ENCODE results near the gene PRM2.

Gene PRM2

GRCh38 chr16:11262915-11263314 is 13.4 kb downstream of the PRM2 start:
- DNase-seq (ENCODE audit: low read depth in 2 of 2, low spot score in 1 of 2) = no peak

- no peak for DNase-seq (ENCODE audit: low read depth in 2 of 2, low spot score in 1 of 2)
These were observed 15.7 kb downstream of the PRM2 start for GRCh38 chr16:11260596-11260966.

DNA sequence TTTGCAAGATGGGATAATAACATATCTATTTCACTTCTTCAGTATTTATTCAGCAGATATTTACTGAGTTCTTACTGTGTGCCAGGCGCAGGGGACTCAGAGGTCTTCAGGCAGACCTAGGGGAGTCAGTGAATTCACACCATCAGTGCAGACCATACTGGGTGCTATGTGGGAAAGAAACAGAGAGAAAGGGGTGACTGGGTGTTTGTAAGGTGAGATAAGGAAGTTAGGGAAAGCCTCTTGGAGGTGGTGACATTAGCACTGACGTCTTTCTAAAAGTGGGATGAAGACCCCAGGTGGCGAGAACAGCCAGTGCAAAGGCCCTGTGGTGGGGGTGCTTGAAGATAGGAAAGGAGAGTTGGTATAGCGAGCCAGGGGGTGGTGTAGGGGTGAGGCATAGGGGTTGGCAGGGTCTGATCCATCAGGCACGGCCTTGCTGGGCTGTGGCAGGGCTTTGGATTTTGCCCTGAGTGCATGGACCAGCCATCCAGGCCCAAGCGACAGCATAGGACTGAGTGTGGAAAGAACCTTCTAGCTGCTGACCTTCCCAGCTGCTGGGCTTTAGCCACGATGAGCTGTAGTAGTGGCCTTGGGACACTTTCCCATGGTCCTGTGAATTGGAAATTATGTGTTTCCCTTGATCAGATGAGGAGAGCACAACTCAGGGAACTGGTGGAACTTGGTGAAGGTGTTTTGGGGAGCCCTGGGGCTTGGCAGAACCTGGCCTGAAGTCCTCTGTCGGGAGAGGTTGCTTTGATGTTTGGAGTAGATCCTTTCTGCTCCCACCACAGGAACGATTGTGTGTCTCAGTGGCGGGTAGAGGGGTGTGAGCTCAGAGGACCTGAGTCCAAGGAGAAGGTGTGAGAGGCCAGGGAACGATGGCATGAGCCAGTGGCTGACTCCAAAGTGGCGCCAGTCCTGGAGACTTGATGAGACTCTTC is 16.4 kb downstream of the PRM2 start:
- no peak for DNase-seq (ENCODE audit: low read depth in 2 of 2, low spot score in 1 of 2)

GRCh38 chr16:11258553-11259492 is 17.5 kb downstream of the PRM2 start:
- DNase-seq (ENCODE audit: low read depth in 2 of 2, low spot score in 1 of 2) = no peak

DNA sequence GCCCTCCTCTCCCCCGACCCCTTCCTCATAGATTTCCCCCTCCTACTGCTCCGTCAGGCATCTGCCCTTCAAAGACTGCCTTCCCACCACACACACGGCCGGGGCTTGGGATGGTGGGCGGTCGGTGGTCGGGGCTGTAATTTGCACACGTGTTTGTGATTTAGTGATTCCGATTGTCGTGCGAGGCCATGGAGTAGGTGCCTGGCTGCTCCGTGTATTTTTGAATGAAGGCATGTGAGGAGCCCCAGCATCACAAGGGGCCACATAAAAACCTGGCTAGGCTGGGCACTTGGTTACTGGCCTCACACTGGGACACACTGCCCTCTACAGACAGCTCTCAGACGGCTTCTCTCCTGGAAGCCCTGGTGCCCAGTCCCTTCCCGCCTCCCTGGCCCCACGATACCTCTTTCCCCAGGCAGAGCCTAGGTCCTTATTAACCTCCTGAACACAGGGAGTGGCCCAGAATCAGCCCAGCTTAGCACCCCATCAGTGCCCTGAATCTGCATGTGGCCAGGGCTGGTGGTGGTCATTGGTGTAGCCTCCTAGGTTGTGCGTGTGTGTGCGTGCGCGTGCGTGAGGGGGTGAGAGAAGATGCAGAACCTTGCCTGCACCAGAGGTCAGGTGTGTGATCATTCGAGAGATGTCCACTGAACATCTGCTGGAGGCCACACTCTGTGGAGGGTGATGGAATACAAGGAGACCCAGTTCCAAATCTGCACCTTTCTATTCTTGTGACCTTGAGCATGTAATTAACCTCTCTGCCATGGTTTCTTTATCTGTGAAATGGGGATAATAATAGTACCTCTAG is 18.9 kb downstream of the PRM2 start:
- DNase-seq (ENCODE audit: low read depth in 2 of 2, low spot score in 1 of 2) = no peak

GRCh38 chr16:11256661-11257130 is 19.6 kb downstream of the PRM2 start:
- no peak for DNase-seq (ENCODE audit: low read depth in 2 of 2, low spot score in 1 of 2)

DNA sequence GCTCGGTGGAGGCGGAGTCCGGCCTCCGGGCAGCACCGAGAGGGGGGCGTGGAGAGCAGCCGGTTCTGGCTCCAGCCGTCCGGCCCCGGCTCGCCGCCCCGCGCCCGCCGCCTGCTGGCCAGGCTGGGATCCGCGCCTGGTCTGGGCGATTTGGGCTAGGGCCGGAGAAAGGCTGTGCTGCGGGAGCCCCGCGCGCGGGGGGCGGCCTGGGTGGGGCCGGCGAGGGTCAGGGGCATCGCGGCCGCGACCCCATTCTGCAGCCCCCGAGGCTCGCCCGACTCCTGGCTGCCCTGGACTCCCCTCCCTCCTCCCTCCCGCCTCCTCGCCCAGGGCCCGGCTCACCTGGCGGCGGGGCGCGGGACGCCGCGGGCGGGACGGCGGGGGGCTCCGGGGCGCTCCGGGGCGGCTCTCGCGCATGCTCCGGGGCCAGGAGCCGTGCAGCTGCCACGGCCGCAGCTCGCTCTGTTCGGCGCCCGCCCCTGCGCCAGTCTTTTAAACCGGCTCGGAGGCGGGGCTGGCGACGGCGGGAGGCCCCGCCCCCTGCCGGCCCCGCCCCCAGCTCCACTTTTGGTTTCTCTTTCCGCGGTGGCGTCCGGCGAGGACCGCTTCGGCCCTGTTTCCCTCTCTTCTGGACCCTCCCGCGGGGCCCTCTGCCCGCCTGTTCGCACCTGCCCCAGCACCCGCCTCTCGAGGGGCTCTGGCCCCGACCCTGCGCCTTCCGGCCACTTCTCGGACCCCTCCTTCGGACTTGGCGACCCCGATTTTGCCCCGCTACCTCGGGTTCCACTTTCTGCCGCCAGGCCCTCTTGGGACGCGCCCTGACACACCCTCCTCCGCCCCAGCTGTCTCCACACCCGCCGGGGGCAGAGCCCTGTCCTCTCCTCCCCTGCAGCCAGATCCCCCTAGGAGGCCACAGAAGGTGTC is 20.3 kb downstream of the PRM2 start, which contains the start of gene SOCS1:
Gene SOCS1, minus strand, starts transcription at position 468 of the 924 bp plus-strand sequence. CDS start 726 bp downstream, outside the sequence.
- peak; percentile 75 to 76 for DNase-seq (ENCODE audit: low read depth in 2 of 2, low spot score in 1 of 2)

DNA sequence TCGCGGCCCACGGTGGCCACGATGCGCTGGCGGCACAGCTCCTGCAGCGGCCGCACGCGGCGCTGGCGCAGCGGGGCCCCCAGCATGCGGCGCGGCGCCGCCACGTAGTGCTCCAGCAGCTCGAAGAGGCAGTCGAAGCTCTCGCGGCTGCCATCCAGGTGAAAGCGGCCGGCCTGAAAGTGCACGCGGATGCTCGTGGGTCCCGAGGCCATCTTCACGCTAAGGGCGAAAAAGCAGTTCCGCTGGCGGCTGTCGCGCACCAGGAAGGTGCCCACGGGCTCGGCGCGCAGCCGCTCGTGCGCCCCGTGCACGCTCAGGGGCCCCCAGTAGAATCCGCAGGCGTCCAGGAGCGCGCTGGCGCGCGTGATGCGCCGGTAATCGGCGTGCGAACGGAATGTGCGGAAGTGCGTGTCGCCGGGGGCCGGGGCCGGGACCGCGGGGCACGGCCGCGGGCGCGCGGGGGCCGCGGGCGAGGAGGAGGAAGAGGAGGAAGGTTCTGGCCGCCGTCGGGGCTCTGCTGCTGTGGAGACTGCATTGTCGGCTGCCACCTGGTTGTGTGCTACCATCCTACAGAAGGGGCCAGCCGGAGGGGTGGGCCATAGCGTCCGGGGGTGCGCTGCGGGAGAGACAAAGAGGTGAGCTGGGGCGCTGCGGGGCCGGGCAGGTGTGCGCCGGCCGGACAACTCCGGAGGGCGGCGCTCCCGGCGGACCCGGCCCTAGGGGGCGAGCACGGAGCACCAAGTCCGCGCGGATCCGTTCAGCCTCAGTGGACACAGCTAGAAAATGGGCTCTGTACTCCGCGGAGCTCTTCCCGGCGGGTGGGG is 21.2 kb downstream of the PRM2 start:
- DNase-seq (ENCODE audit: low read depth in 2 of 2, low spot score in 1 of 2) = no peak

DNA sequence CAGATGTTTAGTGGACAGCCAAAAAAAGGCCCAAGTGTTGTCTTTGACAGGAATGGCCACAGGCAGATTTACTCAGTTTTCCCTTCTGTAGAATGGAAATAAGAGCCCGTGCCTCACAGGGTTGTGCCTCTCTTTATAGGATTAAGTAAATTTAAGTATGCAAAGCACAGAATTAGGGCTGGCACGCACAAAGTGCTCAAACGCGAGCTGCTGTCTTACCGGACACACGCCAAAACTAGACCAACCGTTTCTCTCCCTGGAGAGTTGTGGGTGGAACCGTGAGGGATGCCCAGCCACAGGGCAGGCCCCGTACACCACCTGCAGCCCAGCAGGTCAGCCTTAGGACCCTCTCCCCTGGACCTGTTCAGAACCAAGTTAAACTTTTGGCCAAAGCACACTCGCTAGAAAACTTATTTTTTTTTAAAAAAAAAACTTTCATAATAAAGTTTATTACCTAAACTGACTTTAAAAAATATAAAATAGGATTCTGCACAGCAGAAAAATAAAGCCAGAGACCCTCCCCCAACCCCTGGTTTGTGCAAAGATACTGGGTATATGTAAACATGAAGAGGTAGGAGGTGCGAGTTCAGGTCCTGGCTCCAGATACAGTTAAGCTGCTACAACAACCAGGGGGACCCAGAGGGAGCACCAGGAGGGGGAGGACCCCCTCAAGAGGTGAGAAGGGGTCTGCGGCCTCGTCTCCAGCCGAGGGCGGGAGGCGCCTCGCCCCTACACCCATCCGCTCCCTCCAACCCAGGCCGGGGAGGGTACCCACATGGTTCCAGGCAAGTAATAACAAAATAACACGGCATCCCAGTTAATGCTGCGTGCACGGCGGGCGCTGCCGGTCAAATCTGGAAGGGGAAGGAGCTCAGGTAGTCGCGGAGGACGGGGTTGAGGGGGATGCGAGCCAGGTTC is 22.0 kb downstream of the PRM2 start:
- no peak for DNase-seq (ENCODE audit: low read depth in 2 of 2, low spot score in 1 of 2)

GRCh38 chr16:11253009-11253994 is 23.0 kb downstream of the PRM2 start:
- DNase-seq (ENCODE audit: low read depth in 2 of 2, low spot score in 1 of 2) = peak in 1 of 2 donors; percentile 41

- no peak for DNase-seq (ENCODE audit: low read depth in 2 of 2, low spot score in 1 of 2)
These were observed 23.8 kb downstream of the PRM2 start for GRCh38 chr16:11252482-11252931.

- DNase-seq (ENCODE audit: low read depth in 2 of 2, low spot score in 1 of 2) = peak; percentile 69 to 71
These were observed 24.5 kb downstream of the PRM2 start for GRCh38 chr16:11251525-11252481.

DNA sequence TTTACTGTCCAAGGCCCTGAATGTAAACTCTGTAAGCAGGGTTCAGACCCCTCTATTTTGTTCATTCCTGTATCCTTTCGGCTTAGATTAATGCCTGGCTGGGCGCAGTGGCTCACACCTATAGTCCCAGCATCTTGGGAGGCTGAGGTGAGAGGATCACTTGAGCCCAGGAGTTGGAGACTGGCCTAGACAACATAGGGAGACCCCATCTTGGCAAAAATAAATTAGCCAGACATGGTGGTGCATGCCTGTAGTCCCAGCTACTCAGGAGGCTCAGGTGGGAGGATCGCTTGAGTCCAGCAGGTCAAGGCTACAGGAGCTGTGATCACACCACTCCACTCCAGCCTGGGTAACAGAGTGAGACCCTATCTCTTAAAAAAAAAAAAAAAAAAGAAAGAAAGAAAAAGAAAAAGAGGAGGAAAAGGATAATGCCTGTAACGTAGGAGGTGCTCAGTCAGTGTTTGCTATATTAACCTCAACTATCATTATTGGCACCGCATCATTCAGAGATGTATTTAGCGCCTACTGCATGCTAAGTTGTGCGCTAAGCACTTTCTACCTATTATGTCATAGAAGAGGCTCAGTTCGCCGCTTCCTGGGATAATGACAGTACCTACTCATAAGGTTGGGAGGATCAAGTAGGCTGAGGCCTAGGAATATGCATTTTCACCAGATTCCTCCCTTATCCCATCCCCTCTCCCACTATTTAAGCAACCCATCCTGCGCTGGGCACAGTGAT is 25.3 kb downstream of the PRM2 start:
- no peak for DNase-seq (ENCODE audit: low read depth in 2 of 2, low spot score in 1 of 2)

DNA sequence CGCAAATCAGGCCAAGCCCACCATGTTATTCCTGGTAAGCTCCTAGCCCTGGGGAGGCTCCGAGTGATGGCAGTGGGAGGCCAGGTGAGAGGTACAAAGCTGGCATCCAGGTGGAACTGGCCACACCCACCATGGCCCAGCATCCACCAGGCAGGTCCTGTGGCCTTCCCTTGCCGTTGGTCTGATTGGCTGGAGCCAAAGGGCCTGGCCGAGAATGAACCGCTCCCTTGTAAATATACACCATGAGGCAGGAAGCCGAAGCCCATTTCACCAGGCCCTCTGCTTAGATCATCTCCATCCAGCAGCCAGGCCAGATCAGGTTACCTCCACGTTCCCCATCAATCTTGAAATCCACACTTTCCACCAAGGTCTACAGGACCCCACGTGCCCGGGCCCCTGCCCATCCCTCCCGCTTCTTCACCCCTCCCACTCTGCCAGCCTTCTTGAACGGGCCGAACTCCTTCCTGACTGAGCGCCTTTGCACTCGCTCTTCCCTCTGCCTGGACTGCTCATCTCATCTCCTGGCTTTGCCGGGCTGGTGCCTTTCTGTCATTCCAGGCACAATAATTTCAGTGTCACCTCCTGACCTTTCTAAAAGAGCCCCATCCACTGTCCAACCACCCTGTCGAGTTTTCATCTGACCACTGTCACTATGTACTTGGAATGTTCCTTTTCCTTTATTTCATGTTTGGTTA is 26.0 kb downstream of the PRM2 start:
- DNase-seq (ENCODE audit: low read depth in 2 of 2, low spot score in 1 of 2) = no peak
